NK-92 treated with Interleukin-12 subunit alpha and Interleukin-12 subunit beta, amount 100 ng/mL, for 24 hours (cell line): ENCODE results near the gene NPHP3.

ENCODE experiments used
- DNase-seq: peaks from one replicate; lab custom pipeline; 2025; lab: John Stamatoyannopoulos, UW

The NPHP3 gene

GRCh38 chr3:132690040-132690439 lies 32.2 kb downstream of the NPHP3 start:
- DNase-seq, result no peak

- DNase-seq, result no peak
Measured at GRCh38 chr3:132682201-132682600, 40.0 kb downstream of the NPHP3 start.

DNA sequence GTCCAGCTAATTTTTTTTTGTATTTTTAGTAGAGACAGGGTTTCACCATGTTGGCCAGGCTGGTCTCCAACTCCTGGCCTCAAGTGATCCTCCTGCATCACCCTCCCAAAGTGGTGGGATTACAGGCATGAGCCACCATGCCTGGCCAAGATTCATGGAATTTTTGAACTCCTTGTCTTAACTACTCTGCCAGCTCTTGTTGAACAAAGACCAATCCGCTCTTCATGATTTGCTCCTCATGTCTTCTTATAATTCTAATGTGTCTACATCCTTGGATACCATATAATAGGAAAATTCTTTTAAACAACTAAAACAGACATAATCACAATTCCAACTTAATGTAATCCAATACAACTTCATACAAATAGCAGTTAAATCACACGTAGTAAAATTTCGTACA lies 40.8 kb downstream of the NPHP3 start:
- DNase-seq, result no peak

- DNase-seq, result no peak
Measured at GRCh38 chr3:132679911-132680310, 42.3 kb downstream of the NPHP3 start.

- DNase-seq, result no peak
Measured at GRCh38 chr3:132675408-132675807, 46.8 kb downstream of the NPHP3 start.

- DNase-seq, result no peak
Measured at GRCh38 chr3:132669256-132669777, 52.9 kb downstream of the NPHP3 start.

DNA sequence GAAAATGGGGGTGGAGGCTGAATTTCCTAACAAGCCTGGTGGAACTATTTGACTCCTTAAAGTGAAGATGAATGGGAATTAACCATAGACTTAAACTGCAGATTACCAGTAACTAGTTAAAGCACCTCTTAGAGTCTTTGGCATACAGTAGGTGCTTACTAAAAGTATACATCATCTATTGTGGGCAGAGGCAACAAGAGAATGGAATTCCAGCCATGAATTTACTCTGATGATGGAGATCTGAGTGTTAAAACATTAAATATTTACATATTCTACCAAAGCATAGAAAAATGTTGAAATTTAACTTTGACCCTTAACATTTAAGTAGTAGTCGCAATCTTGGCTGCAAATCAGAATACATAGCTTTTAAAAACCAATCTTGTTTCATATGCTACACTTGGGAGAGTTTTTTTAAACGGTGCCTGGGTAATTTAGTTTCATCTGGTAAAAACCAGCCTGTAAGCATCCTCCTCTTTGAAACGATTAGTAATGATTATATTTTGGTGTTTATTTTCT lies 56.9 kb downstream of the NPHP3 start:
- DNase-seq, result no peak

GRCh38 chr3:132662212-132662611 lies 60.0 kb downstream of the NPHP3 start:
- no peak for DNase-seq

DNA sequence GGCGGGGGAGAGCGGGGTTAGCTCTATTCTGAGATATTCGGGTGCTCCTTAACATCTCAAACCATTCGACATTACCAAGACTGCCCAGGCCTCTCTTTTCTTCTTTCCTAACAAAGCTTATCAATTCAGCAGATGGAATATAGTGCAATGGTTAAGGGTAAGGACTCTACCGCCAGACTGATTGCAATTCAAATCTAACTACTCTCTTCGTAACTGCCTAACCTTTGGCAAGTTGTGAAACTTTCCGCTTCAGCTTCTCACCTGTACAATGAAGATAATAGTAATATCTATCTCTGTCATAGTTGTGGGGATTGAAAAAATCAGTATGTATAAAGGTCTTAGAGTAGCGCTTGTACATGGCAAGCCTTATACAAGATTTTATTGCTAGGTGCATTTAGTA lies 61.1 kb downstream of the NPHP3 start:
- DNase-seq, result no peak

DNA sequence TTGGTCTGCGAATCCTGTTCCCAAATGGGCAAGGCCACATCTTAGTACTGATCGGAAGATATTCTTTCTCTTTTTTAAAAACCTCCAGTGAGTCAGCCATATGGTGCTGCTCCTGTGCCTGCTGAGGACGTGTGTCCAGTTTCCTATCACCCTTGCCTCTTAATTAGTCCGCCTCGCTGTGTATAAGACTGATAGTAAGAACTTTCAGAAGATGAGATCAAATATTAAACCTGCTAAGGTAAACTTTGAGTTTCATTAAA lies 61.5 kb downstream of the NPHP3 start:
- DNase-seq, result no peak

GRCh38 chr3:132660052-132660810 lies 62.0 kb downstream of the NPHP3 start, which contains the start of gene UBA5:
Gene UBA5 (plus strand): TSS chr3:132660329. CDS start chr3:132660538, 209 bp downstream.
- peak; percentile 65 for DNase-seq

GRCh38 chr3:132659365-132660051 lies 62.7 kb downstream of the NPHP3 start, which contains the start of gene ACAD11:
Gene ACAD11 (minus strand): TSS chr3:132659809. CDS start chr3:132659751, 58 bp downstream.
- DNase-seq, result peak; percentile 34

GRCh38 chr3:132659000-132659364 lies 63.2 kb downstream of the NPHP3 start:
- no peak for DNase-seq

DNA sequence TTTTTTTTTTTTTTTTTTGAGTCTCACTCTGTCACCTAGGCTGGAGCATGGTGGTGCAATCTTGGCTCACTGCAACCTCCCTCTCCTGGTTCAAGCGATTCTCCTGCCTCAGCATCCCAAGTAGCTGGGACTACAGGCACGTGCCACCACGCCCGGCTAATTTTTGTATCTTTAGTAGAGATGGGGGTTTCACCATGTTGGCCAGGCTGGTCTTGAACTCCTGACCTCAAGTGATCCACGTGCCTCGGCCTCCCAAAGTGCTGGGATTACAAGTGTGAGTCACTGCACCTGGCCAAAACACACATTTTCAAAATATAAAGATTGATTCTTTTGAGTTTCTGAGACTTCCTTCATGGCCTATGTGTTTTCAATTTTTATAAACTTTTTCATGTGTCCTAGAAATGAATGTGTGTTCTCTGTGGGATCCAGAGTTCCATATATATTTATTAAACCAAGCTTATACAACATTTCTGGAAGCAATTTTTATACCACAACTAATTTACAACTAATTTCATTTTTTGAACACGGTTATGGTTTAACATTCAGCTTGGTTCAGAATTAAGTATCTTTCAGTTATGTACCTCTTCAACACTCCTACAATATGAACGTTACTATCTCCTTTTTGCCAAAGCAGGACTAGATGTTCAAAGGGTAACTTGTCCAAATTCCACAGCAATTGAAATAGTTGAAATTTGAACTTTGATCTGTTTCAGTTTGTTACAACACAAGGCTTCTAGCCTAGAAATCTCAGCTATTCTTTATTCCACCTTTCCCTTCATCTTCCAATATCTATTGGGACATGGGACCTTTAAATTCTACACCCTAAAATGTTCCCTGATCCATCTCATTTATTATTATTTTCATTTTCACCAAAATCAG lies 64.1 kb downstream of the NPHP3 start:
- DNase-seq, result no peak

DNA sequence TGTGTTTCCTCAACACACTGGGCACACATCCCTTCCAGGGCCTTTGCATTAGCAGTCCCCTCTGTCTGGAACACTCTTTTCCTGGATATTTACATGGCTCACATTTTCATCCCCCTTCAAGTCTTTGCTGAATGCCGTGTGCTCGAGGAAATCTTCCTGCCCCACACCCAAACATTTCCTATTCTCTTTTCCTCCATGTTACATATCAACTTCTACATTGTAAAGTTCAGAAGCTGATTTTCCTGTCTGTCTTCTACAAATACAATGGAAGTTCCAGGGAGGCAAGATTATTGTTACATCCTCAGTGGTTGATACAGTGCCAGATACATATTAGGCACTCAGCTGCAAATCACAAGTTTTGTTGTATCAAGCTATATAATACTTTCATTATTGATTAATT lies 66.7 kb downstream of the NPHP3 start:
- DNase-seq, result no peak

DNA sequence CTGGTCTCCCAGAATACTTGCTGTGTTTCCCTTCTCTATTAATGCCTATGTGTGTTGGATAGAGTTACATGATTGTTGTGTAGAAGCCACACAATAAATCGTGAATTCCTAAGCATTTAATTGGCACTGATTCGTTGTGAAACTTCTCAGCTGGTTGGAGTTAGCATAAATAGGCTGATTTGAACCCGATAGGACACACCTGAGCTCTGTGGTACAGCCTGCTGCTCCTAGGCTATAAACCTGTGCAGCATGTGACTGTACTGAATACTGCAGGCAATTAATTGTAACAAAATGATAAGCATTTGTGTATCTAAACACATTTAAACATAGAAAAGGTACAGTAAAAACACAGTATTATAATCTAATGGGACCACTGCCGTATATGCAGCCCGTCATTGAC lies 67.5 kb downstream of the NPHP3 start:
- DNase-seq, result no peak

- DNase-seq, result no peak
Measured at GRCh38 chr3:132654190-132654589, 68.0 kb downstream of the NPHP3 start.

- DNase-seq, result no peak
Measured at GRCh38 chr3:132652640-132653270, 69.5 kb downstream of the NPHP3 start.

- no peak for DNase-seq
Measured at GRCh38 chr3:132650153-132650552, 72.1 kb downstream of the NPHP3 start.

GRCh38 chr3:132645058-132645457 lies 77.2 kb downstream of the NPHP3 start:
- no peak for DNase-seq

- peak; percentile 5 for DNase-seq
Measured at GRCh38 chr3:132643366-132643765, 78.8 kb downstream of the NPHP3 start.

- DNase-seq, result no peak
Measured at GRCh38 chr3:132642539-132642847, 79.7 kb downstream of the NPHP3 start.
